ENCODE data around the gene DHRS13. TPM values are rescaled to one million over a fixed set of nuclear protein-coding genes. Genes with fewer than 3 reads are reported as not detected.

DHRS13 gene
- total RNA-seq, 1 donor from 2014 or later = 11.8 TPM

DNA sequence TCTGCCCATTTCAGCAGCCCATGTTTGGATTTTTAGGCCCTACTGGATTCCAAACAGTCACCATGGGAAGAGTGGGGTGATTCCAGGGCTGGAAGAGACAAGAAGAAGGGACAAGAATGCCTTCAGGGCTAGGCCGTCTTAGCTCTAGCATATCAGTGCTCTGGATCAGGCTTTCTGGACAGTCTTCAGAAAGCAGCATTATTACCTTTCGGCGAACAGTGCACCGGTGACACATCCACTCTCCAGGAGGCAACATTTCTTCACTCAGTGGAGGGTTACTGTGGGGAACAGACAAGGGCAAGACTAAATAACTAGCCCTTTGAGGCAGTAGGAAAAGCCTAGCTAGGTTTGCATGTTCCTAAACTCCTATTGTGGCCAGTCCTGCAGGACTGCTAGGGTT is 23.9 kb upstream of the DHRS13 start:
- H3K4me3 ChIP-seq = no peak overlapping the region
- peaks cover 0 to 22% of the 10 kb centered on the region in 2 donors for H3K36me3 ChIP-seq
- no peak for DNase-seq (ENCODE audit: extremely low spot score in 2 of 2)
- no peak for TF ChIP-seq POLR2A (IDR thresholded peaks at IDR 0.05)
- no peak for TF ChIP-seq POLR2AphosphoS5 (IDR thresholded peaks at IDR 0.05; ENCODE audit: insufficient read depth in 1 of 2, low read depth in 1 of 2)
- TF ChIP-seq, protein P1, sequence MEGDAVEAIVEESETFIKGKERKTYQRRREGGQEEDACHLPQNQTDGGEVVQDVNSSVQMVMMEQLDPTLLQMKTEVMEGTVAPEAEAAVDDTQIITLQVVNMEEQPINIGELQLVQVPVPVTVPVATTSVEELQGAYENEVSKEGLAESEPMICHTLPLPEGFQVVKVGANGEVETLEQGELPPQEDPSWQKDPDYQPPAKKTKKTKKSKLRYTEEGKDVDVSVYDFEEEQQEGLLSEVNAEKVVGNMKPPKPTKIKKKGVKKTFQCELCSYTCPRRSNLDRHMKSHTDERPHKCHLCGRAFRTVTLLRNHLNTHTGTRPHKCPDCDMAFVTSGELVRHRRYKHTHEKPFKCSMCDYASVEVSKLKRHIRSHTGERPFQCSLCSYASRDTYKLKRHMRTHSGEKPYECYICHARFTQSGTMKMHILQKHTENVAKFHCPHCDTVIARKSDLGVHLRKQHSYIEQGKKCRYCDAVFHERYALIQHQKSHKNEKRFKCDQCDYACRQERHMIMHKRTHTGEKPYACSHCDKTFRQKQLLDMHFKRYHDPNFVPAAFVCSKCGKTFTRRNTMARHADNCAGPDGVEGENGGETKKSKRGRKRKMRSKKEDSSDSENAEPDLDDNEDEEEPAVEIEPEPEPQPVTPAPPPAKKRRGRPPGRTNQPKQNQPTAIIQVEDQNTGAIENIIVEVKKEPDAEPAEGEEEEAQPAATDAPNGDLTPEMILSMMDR (IDR thresholded peaks at IDR 0.05) = no peak
- H3K27ac ChIP-seq = peak overlapping the region; percentile 58
- no peaks in the 10 kb centered on the region for H3K27me3 ChIP-seq
- intact Hi-C loops (cut with DNase I) = no loop called here
- peaks cover 28% of the 10 kb centered on the region for H3K4me1 ChIP-seq
- no peaks in the 10 kb centered on the region for H3K9me3 ChIP-seq

DNA sequence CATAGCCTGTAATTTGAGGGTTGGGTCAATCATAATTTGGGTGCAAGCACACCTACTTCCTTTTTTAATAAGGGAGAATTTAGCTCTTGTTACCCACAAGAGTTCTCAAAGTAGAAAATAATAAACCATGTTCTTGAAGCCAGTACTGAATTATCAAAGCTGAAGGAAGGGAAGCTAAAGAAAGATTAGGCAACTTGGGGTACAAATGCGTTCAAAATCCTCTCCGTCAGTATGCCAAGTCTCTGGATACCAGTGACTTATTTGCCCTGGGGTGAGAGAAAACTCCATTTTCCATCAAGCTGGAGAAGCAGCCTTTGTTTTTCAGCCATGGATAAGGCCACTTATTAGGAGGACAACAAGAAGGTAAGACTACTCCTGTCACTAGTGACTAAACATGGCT is 23.5 kb upstream of the DHRS13 start:
- H3K36me3 ChIP-seq = peaks cover 0 to 26% of the 10 kb centered on the region in 2 donors
- no peaks in the 10 kb centered on the region for H3K27me3 ChIP-seq
- H3K9me3 ChIP-seq = no peaks in the 10 kb centered on the region
- intact Hi-C loops (cut with DNase I) = no loop called here
- no peak for TF ChIP-seq POLR2AphosphoS5 (IDR thresholded peaks at IDR 0.05; ENCODE audit: insufficient read depth in 1 of 2, low read depth in 1 of 2)
- H3K27ac ChIP-seq = peak overlapping the region; percentile 58
- no peak for DNase-seq (ENCODE audit: extremely low spot score in 2 of 2)
- peaks cover 28% of the 10 kb centered on the region for H3K4me1 ChIP-seq
- no peak overlapping the region for H3K4me3 ChIP-seq

DNA sequence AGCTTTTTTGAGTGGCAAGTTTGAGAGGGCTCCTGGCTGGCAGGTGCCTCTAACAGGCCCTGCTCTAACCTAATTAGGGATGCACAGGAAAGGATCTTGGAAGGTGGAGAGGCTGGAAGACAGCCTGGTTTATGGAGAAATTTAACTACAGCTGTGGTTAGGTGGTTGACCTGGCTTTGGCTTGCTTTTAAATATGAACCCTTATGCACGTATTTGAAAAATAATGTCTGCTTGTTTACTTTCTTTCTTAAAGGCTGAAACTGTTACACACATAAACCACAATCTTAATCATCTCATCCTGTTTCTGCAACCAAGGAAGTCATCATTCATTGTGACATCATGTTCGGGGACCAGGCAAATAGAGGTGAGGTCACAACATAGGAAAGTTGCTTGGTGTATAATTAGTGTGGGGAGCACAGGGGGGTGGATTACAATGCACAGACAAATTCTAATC is 23.1 kb upstream of the DHRS13 start:
- peaks cover 28% of the 10 kb centered on the region for H3K4me1 ChIP-seq
- peak overlapping the region; percentile 58 for H3K27ac ChIP-seq
- no peaks in the 10 kb centered on the region for H3K27me3 ChIP-seq
- peak in 1 of 2 donors; percentile 76 for TF ChIP-seq POLR2AphosphoS5 (IDR thresholded peaks at IDR 0.05; ENCODE audit: insufficient read depth in 1 of 2, low read depth in 1 of 2)
- TF ChIP-seq POLR2A (IDR thresholded peaks at IDR 0.05) = no peak
- no peaks in the 10 kb centered on the region for H3K9me3 ChIP-seq
- intact Hi-C loops (cut with DNase I) = no loop called here
- peaks cover 0 to 30% of the 10 kb centered on the region in 2 donors for H3K36me3 ChIP-seq
- no peak overlapping the region for H3K4me3 ChIP-seq
- DNase-seq (ENCODE audit: extremely low spot score in 2 of 2) = no peak

DNA sequence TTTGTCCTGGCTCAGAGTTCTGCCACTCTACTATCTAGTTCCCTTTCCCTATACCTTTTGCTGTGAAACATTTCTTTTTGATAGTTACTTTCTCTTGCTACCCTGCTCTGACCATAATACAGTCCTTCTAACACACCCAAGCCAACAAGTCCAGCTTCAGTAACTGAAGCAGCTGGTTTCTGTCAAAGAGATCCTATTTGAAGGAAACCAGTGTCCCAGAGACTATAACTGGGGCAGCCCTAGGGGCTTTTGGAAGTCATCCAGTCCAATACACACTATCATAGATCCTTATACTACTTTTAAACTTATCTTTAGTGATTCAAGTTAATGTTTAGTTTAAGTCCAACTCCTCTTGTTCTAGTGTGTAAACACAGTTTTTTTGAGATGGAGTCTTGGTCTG is 17.3 kb upstream of the DHRS13 start:
- H3K4me3 ChIP-seq = no peak overlapping the region
- peaks cover under 1% of the 10 kb centered on the region for H3K4me1 ChIP-seq
- peaks cover 0 to 86% of the 10 kb centered on the region in 2 donors for H3K36me3 ChIP-seq
- no peaks in the 10 kb centered on the region for H3K27me3 ChIP-seq
- H3K27ac ChIP-seq = no peak overlapping the region
- intact Hi-C loops (cut with DNase I) = no loop called here
- H3K9me3 ChIP-seq = no peaks in the 10 kb centered on the region
- DNase-seq (ENCODE audit: extremely low spot score in 2 of 2) = no peak
- TF ChIP-seq POLR2AphosphoS5 (IDR thresholded peaks at IDR 0.05; ENCODE audit: insufficient read depth in 1 of 2, low read depth in 1 of 2) = no peak
- TF ChIP-seq, protein P1 (IDR thresholded peaks at IDR 0.05) = no peak
- TF ChIP-seq POLR2A (IDR thresholded peaks at IDR 0.05) = no peak

DNA sequence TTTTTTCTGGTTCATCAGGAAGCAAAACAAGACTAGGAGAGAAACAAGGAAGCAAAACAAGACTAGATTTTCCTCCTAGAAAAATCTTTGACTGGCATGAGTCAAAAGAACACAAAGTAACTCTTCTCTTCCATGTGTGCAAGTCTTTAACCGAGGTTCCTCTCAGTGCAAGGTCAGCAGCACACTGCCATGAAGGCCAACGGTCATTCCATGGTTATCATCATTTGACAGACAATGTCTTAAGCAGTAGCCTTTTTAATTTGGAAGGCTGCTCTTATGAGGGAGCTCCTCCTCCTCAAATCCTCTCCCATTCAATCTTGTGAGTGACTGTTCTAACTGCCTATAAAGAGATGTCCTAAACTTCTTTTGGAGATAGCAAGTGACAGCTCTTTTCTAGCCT is 15.4 kb upstream of the DHRS13 start:
- DNase-seq (ENCODE audit: extremely low spot score in 2 of 2) = no peak
- Histone ChIP-seq H3K27me3 (no peaks in the 10 kb centered on the region), H3K4me1 (no peaks in the 10 kb centered on the region), H3K36me3 (peaks cover 0 to 93% of the 10 kb centered on the region in 2 donors), H3K9me3 (no peaks in the 10 kb centered on the region), H3K4me3 (no peak overlapping the region), H3K27ac (no peak overlapping the region)
- intact Hi-C loops (cut with DNase I) = no loop called here
- TF ChIP-seq POLR2A (IDR thresholded peaks at IDR 0.05) (no peak), POLR2AphosphoS5 (IDR thresholded peaks at IDR 0.05; ENCODE audit: insufficient read depth in 1 of 2, low read depth in 1 of 2) (no peak)
- TF ChIP-seq, protein P1 (IDR thresholded peaks at IDR 0.05) = no peak

DNA sequence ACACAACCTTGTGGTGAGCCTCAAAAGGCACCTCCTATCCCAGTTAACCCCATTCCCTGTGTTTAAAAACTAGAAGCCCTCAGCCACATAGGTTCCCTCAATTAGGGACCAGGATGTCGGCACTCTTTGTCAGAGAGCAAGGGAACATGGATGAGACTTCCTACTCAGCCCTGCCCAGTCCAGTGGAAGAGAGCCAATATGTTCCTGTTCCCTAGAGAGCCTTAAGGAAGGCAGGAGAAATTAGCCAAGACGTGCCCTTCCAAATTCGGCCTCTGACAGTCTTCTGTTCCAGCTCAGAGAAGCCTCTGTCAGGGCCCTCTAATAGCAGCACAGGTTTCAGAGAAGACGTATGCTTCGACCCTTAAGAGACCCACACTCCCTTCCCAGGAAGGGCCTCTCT is 14.6 kb upstream of the DHRS13 start:
- Histone ChIP-seq H3K27me3 (no peaks in the 10 kb centered on the region), H3K4me3 (no peak overlapping the region), H3K36me3 (peaks cover 0 to 93% of the 10 kb centered on the region in 2 donors), H3K27ac (no peak overlapping the region), H3K4me1 (no peaks in the 10 kb centered on the region), H3K9me3 (no peaks in the 10 kb centered on the region)
- DNase-seq (ENCODE audit: extremely low spot score in 2 of 2) = no peak
- TF ChIP-seq POLR2AphosphoS5 (IDR thresholded peaks at IDR 0.05; ENCODE audit: insufficient read depth in 1 of 2, low read depth in 1 of 2) = no peak
- no peak for TF ChIP-seq POLR2A (IDR thresholded peaks at IDR 0.05)
- TF ChIP-seq, protein P1 (IDR thresholded peaks at IDR 0.05) = no peak
- intact Hi-C loops (cut with DNase I) = no loop called here

Data from vagina (tissue), 2 donors.